Dedifferentiated amniotic fluid mesenchymal stem cell (primary cell): Measurements from ENCODE around the gene SMYD3.

ENCODE experiments used
- DNase-seq: peaks from one replicate; pipeline ENCODE4 v3.0.0-alpha.2; 2016; ENCODE audit errors: extremely low spot score

Gene SMYD3

DNA sequence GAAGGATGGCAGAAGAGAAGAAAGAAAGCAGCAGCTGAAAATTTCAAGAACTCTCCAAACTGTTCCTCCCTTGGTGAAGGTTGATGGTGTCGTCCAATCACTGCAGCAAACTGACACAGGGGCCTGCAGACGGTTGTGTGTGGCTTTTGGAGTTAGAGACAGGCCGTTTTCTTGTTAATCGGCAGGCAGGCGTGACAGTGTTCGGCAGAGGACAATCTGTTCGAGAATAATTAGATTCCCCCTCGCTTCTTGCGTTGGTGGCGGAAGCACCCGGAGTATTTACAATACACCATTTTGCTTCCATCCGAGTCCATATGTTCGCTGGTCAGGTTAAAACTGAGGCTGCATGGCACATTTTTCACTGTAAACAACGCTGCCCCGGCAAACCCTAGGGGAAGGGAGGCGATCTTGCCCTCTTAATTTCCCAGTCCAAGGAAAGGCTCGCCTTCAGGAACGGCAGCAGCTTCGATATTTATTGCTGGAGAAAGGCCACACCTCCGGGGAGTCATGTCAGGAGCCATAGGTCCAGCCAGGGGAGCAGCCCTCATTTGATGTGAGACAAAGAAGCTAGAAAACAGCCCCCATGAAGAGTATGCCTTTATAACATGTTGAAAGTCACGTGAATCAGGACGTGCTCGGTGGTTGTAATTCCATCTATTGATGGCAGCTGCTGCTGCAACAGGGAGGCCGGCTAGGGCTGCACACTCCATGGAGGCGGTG is 360.1 kb downstream of the SMYD3 start:
- no peak for DNase-seq

DNA sequence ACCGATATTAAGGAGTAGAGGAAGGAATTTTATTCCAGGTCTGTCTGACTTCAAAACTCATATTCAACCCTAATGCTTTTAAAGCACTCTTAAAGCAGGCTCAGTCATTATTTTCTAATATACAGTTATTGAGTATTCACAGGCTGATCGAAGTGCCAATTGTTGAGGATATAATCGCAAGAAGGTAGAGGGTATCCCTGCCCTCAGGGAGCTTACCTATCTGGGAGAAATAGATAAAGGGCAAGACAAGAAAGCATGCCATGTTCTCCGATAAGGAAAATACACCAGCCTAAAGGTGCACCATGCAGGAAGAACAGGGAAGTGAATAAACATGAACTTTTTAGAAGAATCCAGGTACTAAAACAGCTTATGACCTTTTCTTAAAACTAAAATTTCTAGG is 361.2 kb downstream of the SMYD3 start:
- DNase-seq: no peak

DNA sequence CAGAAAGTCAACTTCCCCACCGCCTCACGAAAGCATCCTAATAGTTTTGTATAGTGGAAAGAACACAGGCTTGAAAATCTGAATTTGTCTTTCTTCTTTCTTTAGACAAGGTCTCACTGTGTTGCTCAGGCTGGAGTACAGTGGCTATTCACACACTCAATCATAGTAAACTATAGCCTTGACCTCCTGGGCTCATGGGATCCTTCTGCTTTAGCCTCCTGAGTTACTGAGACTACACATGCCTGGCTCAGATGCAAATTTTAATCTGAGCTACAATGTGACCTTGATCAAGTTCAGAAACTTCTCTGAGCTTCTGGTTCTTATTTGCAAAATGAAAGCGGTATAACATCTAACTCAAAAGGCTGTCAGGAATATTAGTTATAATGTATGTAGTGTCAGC is 362.1 kb downstream of the SMYD3 start:
- no peak for DNase-seq

DNA sequence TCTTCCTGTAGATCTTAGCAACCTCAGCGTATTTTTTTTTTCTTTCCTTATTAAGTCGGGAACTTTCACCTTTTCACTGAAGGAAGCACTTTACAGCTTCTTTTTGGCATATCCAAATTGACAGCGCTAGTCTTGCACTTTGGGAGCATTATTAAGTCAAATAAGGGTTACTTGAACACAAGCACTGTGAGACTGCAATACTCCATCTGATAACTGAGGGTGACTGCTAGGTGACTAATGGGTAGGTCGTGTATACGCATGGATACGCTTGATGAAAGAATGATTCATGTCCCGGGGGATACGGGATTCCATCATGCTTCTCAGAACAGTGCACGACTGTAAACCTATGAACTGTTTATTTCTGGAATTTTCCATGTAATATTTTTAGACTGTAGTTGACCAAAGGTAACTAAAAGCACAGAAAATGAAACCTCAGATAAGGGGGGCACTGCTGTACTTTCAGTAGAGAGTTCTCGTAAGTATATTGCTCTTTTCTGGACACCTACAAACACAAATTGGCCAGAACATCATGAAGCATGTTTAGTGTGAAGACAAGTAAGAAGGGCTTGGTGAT is 364.7 kb downstream of the SMYD3 start:
- DNase-seq: peak; percentile 87

DNA sequence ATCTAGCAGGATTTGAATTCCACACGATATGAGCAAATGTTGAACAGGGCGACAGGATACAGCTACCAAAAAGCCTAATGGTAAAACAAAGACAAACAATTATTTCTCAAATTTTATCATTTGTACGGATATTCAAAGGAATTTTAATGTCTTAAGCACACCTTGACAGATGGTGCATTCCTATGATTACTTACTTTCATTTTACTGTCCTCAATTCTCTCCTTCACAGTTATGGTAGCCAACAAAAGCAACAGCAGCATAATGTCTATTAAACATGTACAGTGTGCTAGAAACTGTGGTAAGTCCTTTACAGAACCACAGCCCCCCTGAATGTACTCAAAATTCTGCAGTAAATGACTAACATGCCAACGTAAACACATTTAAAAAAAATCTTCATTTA is 365.8 kb downstream of the SMYD3 start:
- DNase-seq: no peak

DNA sequence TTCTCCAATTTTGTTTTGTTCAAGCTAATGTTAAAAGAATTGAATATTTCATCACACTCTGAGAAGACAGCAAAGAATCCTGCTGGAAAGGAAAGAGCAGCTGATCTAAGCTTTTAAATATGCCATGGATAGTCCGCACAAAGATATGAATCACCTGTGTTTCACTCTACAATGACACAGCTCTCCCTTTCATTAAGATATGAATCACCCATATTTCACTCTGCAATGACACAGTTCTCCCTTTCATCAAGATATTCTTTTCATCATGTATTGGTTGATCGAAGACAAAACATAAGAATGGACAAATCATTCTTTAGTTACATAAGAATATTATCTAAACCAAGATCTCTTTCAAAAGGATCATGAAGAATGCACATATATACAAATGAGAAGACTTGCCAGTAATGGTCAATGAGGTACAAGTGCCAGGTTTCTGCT is 367.3 kb downstream of the SMYD3 start:
- DNase-seq: peak; percentile 65

DNA sequence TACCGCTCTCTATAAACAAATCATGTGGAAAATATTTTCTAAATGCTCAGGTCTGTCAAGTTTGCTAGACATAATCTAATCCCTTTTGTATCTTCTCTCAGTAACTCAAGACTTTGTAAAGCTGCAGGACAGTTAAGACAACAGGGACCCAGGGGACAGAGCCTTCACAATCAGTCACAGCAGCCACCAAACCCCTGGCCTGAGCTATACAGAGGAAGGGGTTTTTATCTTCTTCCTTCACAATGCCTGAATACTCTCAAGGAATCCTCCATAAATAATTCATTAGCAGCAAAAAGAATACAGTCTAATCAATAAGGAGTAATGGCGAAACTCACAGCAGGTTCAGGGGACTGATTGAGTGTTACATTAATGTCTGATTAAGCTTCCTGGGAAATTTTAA is 368.3 kb downstream of the SMYD3 start:
- no peak for DNase-seq

DNA sequence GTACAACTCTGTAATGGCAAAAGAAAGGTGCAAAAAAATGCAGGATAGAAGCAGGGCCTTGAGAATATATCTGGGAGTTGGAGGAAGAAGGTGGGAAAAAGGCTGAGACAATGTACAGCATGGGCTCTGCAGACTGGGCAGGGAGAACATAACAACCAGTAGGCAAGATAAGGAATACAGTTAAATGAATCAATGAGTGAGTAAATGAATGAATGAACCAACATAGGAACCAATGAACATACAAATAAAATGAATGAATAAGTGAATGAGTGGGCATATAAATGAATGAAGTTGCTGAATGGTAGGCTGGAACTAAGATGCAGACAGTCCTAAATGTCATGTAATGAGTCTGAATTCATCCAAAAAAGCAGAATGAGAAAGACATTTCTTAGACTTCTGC is 370.6 kb downstream of the SMYD3 start:
- DNase-seq: no peak

DNA sequence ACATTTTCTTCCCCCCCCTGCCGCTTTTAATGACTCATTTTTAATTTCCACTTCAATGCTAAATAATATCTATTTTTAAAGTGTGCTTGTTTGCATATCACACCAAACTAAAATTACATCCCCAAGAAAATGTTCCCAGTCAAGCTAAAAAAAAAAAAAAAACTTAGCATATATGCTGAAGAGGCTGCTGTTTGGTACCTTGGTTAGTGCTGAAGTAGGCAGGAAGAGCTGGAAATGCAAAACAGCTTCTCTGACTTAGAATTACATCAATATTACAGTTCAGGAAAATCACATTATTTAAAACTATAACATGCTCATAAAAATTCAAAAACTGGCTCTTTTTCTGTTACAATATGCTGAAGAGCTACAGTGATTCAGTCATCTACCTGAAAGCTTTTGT is 372.3 kb downstream of the SMYD3 start:
- no peak for DNase-seq

DNA sequence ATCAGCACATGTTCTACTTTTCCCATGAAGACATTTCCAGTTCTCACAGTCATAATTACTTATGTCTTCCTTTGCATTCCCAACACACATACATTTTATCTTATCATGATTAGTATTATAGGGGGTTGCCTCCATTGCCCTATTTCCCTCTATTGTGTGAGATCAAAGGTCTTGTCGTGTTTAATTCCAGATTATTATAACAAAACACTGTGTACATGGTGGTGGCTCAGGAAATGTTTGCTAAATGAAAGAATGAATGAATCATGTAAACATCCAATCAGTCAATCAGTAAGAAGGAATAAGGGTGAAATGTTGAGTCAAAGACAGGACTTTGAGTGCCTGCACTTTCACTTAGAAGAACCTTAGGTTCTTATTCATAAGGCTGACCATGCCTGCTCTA is 376.0 kb downstream of the SMYD3 start:
- no peak for DNase-seq

DNA sequence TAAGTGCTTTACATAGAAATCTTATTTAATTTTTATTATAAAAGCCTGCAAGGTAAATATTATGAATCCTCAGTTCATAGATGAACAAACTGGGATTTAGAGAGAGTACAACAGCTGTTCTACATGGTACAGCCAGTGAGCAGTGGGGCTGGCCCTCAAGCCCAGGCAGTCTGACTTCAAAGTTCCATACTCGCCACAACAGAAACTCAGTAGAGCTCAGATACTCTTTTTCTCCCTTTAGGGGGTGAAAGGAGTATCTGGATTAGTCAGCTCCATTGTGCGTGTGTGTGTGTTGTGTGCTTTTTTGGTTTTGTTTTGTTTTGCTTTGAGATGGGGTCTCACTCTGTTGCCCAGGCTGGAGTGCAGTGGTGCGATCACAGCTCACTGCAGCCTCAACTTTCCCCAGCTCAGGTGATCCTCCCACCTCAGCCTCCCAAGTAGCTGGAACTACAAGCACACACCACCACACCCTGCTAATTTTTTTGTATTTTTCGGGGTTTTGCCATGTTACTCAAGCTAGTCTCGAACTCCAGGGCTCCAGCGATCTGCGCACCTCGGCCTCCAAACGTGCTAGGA is 378.5 kb downstream of the SMYD3 start:
- DNase-seq: no peak

DNA sequence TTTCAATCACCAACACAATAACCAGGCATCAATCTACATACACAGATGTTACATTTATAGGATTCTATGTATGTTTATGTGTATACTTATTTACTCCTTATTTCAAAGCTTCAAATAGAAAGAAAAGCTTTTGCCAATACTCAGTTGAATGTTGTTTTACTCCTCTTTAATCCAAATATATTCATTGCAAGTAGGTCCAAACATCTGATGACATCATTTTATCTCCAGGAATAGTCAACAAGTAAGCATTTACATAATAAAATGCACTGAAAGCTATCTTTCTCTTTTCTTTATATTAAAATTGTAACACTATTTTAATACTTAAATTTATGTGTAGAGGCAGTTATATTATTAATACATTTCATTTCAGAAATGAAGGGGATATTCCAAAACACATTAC is 380.5 kb downstream of the SMYD3 start:
- DNase-seq: no peak

DNA sequence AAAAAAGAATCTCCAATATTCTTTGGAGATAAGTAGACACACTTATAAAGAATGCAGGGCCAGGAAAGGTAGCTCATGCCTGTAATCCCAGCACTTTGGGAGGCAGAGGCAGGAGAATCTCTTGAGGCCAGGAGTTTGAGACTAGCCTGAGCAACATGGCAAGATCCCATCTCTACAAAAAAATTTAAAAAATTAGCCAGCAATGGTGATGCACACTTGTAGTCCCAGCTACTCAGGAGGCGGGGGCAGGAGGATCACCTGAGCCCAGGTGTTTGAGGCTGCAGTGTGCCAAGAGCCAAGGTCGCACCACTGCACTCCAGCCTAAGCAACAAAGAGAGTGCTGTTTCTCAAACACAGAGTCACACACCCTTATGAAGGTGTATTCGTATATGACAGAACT is 385.0 kb downstream of the SMYD3 start:
- no peak for DNase-seq

DNA sequence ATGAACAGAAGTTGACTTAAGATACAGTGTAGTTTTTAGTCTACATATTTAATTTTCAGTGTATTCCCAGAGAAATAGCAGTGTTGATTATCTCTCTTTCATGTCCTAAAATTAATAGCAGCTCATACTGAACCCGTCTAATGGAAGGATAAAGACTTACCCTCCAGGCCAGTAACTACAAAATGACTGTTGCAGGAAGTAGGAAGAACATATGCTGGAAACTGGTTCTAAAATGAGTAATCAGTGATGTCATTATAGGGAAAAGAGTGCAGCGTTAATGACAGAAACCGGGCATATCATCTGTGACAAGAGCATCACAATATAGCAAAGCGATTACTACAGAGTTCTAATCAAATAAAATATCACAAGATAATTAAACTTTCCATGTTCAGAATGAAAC is 385.5 kb downstream of the SMYD3 start:
- DNase-seq: no peak

DNA sequence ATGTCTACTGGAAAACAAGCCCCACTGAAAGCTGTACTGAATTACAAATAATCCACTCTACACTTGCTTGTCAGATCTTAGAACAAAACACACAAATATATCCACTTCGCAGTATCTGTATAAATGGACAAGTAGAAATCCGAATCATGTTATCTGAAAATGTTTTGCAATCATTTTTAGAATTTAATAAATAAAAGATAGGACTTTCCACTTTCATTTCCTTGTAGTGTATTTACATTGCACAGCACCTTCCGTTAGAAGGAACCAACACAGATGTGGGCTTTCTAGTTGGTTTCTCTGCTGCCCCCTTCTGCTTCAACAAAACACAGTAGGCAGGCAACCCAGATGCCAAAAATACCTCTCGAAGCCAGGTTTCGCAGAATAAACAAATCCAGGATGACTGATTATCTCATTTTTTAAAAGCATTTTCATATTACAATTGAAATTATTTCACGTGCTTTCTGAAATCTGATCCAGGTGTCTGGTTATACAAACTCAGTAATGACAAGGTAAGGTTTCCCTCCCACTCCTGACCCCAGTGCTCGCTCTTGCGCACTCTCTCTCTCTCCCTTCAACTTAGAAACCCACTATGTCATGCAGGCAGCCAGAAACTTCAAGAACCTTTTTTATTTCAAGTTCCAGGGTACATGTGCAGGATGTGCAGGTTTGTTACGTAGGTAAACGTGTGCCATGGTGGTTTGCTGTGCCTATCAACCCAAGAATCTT is 389.9 kb downstream of the SMYD3 start:
- DNase-seq: peak; percentile 28

DNA sequence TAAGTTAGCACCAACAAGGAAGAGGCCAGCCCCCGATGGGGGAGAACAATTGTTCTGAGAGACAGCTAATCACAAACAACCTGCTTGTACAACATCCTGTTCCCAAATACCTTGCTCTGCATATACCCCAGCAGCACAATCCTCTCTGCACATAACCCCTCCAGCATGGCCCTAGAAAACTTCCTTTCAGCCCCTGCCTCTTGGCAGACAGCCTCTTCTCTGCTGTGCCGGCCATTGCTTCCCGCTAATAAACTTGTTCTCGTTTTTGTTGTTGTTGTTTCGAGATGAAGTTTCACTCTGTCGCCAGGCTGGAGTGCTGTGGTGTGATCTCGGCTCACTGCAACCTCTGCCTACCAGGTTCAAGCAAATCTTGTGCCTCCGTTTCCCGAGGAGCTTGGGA is 392.7 kb downstream of the SMYD3 start:
- no peak for DNase-seq

DNA sequence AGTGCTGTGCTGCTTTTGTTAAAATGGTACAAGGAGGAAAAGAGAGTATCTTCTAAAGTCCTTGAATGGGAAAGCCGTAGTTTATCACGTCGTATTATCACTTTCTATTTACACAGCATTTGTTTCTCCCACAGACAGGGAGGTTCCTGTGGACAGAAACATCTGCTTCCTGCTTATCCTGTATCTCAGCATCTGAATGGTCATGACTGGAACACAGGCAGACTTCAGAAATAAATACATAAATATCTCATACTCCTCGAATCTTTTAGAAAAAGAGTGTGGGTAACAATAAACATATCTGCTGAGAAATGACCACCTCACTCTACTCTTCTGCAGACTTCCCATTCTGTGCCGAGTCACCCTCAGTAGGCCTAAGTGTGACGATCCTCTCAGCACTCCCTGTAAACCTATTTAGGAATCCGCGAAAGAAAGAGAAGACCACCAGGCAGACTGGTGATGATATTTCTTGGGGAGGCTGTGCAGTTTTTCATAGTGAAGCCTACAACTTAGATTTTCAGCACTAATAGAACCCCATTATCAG is 393.5 kb downstream of the SMYD3 start:
- DNase-seq: no peak

DNA sequence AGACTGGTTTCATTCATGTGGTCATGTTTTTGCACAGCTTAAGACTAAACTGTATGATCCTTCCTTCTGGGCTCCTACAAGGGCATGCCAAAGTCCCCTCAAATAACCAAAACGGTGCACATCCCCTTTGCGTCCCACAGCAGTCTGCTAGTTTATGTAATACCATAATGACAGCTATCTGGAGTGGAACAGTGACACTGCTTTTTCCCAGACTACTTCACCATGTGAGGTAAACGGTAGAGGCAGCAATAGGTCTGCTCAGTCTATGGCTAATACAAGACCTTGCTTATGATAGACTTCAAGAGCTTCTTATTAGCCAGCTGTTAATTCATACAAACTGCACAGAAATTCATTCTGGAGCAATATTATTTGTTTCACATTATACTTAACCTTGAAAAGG is 395.5 kb downstream of the SMYD3 start:
- no peak for DNase-seq

DNA sequence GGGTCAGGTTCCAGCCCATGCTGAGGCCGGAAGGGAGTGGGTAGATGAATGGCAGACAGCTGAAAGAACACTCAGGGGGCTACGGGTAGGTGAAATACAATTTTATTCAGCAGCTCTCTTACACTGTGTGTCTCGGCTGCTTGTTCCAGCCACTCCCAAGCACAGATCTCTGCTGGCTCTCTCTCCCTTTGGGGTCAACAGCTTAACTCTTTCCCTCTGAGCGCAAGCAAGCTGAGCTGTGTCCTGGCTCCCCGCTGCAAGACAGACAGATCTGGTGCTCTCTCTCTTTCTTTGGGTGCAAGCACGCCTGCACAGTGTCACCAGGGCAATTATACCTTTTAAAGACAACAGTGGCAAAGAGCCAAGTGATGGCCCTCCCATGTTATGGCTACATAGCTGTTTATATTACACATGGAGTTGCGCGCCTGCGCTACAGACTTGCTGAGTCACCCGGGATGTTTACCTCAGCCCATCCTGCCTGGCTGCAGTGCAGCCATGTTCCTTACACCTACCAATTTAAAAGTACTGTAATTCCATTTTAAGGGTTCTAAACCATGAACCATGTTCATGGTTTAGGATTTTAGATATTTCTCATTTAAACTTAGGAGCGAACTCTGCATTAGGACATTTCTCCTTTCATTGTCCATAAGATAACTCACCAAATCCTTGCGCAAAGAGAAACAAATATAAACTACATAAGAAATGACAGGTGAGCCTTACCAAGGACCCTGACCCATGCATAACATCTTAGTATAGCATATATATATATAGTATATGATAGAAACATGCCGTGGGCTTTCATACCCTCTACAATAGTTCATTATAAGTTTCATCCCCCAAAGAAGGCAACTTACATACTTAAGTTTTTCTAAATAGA is 396.5 kb downstream of the SMYD3 start:
- no peak for DNase-seq

DNA sequence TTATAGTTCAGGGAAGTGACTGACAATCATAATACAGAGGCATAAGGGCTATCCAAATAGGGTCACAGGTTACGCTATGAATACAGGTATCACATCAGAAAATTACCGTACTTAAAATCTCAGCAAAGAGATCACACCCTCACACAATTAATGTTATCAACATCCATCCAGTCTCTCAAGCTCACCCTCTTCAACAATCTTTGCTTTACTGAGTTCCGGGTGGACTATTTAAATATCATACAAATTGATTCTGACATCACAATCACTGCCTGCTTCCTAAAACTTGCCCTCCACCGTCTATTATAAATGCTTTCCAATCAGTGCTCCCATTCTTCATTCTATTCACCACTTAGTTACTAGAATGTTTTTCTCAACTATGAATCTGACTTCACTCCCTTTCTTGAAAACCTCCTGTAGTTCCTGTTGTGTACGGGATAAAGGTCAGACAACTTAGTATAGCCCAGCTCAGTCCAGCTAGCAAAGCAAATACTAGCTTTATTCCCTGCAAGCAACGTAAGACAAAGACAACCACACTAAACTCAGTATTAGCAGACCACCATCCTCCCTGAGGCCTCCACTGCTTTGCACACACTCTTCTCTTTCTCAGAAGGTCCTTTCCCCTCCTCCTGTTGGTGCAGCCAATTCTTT is 398.7 kb downstream of the SMYD3 start:
- DNase-seq: no peak
